CD4-positive, alpha-beta T cell (primary cell): ENCODE results near the gene RGS12. TPM values are rescaled to one million over a fixed set of nuclear protein-coding genes. Genes with fewer than 3 reads are reported as not detected.

Experiments
- ATAC-seq: fragments of 200-7000 bp; cut with Tn5 transposase; one replicate; pipeline ENCODE4 v1.10.0; 2022; ENCODE audit warnings: mild to moderate bottlenecking; ENCODE audit not compliant: poor library complexity
- CTCF ChIA-PET: fragments of 350-600 bp; sonication (Branson Sonifier 250); formaldehyde crosslinking; loops from one replicate; lab custom pipeline; 2021; ENCODE audit warnings: antibody characterized with exemption, inconsistent platforms; lab: Charles Lee
- POLR2A ChIA-PET: fragments of 350-600 bp; sonication (Branson Sonifier 250); formaldehyde crosslinking; loops from one replicate; lab custom pipeline; 2021; ENCODE audit warnings: antibody characterized with exemption, inconsistent platforms; lab: Charles Lee
- DNase-seq, 14 experiments: peaks; one replicate each; pipeline ENCODE4 v3.0.0-alpha.2; 2013 to 2020; ENCODE audit warnings: mixed read lengths in 2 of 14
- H3K27ac ChIP-seq, 2 donors: one replicate each; pipeline versions ENCODE4 v1.5.1 to v1.7.0; 2013; ENCODE audit warnings: low read length in 2 of 2, low read depth in 1 of 2, mild to moderate bottlenecking in 1 of 2
- H3K27me3 ChIP-seq, 2 experiments: 1 replicate in 1 of 2; 2 replicates in 1 of 2; pipeline versions ENCODE4 v1.6.1 to v1.7.0; 2013; ENCODE audit warnings: low read length in 2 of 2, control low read depth in 1 of 2, mild to moderate bottlenecking in 1 of 2, moderate library complexity in 1 of 2; ENCODE audit not compliant: insufficient read depth in 2 of 2, control insufficient read depth in 1 of 2
- H3K36me3 ChIP-seq: one replicate; pipeline ENCODE4 v1.6.1; 2013; ENCODE audit warnings: low read length, control low read depth; ENCODE audit not compliant: insufficient read depth
- H3K4me1 ChIP-seq: one replicate; pipeline ENCODE4 v1.6.1; 2013; ENCODE audit warnings: low read length, control low read depth; ENCODE audit not compliant: insufficient read depth
- H3K4me3 ChIP-seq: one replicate; pipeline ENCODE4 v1.5.1; 2013; ENCODE audit warnings: mild to moderate bottlenecking, low read length, moderate library complexity
- H3K9me3 ChIP-seq, 2 experiments: 1 replicate in 1 of 2; 2 replicates in 1 of 2; pipeline versions ENCODE4 v1.6.1 to v1.7.0; 2013; ENCODE audit warnings: low read length in 2 of 2, mild to moderate bottlenecking in 2 of 2, control low read depth in 1 of 2, moderate library complexity in 1 of 2; ENCODE audit not compliant: control insufficient read depth in 1 of 2, insufficient read depth in 1 of 2
- H3K27ac Mint-ChIP-seq: one replicate; pipeline ENCODE4 v1.8.0; 2020; ENCODE audit warnings: mixed read lengths
- H3K27me3 Mint-ChIP-seq: one replicate; pipeline ENCODE4 v1.8.0; 2021; ENCODE audit warnings: mixed read lengths
- H3K36me3 Mint-ChIP-seq: one replicate; pipeline ENCODE4 v1.8.0; 2021; ENCODE audit warnings: low read depth, mixed read lengths
- H3K4me1 Mint-ChIP-seq: one replicate; pipeline ENCODE4 v1.8.0; 2021; ENCODE audit warnings: low read depth, mixed read lengths
- H3K4me3 Mint-ChIP-seq: one replicate; pipeline ENCODE4 v1.8.0; 2020; ENCODE audit warnings: mild to moderate bottlenecking, mixed read lengths
- H3K9me3 Mint-ChIP-seq: one replicate; pipeline ENCODE4 v1.8.0; 2020; ENCODE audit warnings: mixed read lengths
- intact Hi-C, 2 experiments: fragments of 100-400 bp; cut with DNase I in 1 of 2; cut with micrococcal nuclease in 1 of 2; formaldehyde crosslinking; loops; one replicate each; pipeline versions ENCODE4 v1.15.1 to v1.9.0; 2023 to 2025; cut with DNase I, micrococcal nuclease
- total RNA-seq, 174 experiments: library from RNA in 2 of 174; stranded (reverse) in 2 of 174; gene quantifications; one replicate each; pipeline ENCODE4 v1.2.3 and lab custom pipeline; 2021 to 2026
- TF ChIP-seq, protein P1 (sequence below): fragments of 200-600 bp; IDR thresholded peaks from one replicate; pipeline ENCODE4 v1.8.0; 2022; ENCODE audit warnings: antibody characterized with exemption, mild to moderate bottlenecking

RGS12 gene
- total RNA-seq, 2 experiments from 2014 or later, result 14.1 to 16.9 TPM

DNA sequence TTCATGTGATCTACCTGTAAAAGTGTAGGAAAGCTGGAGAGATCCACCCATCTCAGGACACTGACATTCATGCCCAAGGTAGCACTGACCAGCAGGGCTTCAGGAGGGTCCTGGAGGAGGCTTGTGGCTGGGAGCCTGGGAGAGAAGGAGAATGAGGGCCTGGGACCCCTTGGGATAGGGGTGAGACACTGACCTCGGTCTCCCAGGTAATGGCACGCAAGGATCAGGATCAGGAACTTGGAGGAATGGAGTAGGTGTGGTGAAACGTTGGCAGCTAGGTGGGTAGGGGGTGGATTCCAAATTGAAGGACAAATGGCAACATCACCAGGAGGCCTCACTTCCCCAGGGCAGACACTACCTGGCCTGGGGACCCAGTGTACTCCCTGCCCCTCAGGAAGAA, 12.4 kb upstream of the RGS12 start:
- H3K4me3 Mint-ChIP-seq, result no peak overlapping the region
- peaks cover 0 to 14% of the 10 kb centered on the region in 2 experiments for H3K9me3 ChIP-seq
- no peak for ATAC-seq
- H3K4me3 ChIP-seq, result no peak overlapping the region
- H3K9me3 Mint-ChIP-seq, result no peaks in the 10 kb centered on the region
- H3K4me1 ChIP-seq, result no peaks in the 10 kb centered on the region
- POLR2A ChIA-PET, result no interaction called here
- peaks cover 4% of the 10 kb centered on the region for H3K36me3 Mint-ChIP-seq
- no peak overlapping the region for H3K27ac Mint-ChIP-seq
- no peaks in the 10 kb centered on the region for H3K36me3 ChIP-seq
- DNase-seq, result no peak
- peaks cover under 1 to 3% of the 10 kb centered on the region in 2 experiments for H3K27me3 ChIP-seq
- no peaks in the 10 kb centered on the region for H3K4me1 Mint-ChIP-seq
- no peak overlapping the region for H3K27ac ChIP-seq
- intact Hi-C loops, result no loop called here
- H3K27me3 Mint-ChIP-seq, result no peaks in the 10 kb centered on the region
- TF ChIP-seq, protein P1, sequence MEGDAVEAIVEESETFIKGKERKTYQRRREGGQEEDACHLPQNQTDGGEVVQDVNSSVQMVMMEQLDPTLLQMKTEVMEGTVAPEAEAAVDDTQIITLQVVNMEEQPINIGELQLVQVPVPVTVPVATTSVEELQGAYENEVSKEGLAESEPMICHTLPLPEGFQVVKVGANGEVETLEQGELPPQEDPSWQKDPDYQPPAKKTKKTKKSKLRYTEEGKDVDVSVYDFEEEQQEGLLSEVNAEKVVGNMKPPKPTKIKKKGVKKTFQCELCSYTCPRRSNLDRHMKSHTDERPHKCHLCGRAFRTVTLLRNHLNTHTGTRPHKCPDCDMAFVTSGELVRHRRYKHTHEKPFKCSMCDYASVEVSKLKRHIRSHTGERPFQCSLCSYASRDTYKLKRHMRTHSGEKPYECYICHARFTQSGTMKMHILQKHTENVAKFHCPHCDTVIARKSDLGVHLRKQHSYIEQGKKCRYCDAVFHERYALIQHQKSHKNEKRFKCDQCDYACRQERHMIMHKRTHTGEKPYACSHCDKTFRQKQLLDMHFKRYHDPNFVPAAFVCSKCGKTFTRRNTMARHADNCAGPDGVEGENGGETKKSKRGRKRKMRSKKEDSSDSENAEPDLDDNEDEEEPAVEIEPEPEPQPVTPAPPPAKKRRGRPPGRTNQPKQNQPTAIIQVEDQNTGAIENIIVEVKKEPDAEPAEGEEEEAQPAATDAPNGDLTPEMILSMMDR, result no peak
- CTCF ChIA-PET, result no interaction called here

DNA sequence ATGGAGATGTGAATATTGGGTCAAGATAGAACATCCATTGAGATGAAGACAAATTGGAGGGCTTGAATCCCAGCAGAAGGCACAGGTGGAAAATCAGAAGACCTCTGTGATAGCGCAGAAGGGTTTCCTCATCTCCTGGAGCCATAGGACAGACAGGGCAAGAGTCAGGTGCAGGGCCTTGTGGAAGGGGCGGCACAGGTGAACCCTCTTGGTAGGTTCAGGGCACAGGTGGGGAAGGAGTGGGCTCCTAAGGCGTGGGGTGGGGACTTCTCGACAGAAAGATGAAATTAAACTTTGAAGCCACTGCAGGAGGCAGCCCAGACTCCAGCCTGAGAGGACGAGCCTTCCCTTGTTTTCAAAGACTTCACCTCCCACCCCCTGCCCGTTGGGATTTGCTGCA, 9.3 kb upstream of the RGS12 start:
- H3K9me3 ChIP-seq, result peaks cover 0 to 14% of the 10 kb centered on the region in 2 experiments
- POLR2A ChIA-PET, result no interaction called here
- no peaks in the 10 kb centered on the region for H3K36me3 ChIP-seq
- H3K4me3 ChIP-seq, result no peak overlapping the region
- ATAC-seq (no peak), DNase-seq (no peak)
- H3K27me3 ChIP-seq, result peaks cover 12 to 20% of the 10 kb centered on the region in 2 experiments
- no peak overlapping the region for H3K27ac Mint-ChIP-seq
- intact Hi-C loops, result no loop called here
- TF ChIP-seq, protein P1, result no peak
- H3K4me1 Mint-ChIP-seq, result no peaks in the 10 kb centered on the region
- CTCF ChIA-PET, result no interaction called here
- no peaks in the 10 kb centered on the region for H3K9me3 Mint-ChIP-seq
- no peaks in the 10 kb centered on the region for H3K36me3 Mint-ChIP-seq
- peaks cover 10% of the 10 kb centered on the region for H3K4me1 ChIP-seq
- H3K4me3 Mint-ChIP-seq, result no peak overlapping the region
- H3K27me3 Mint-ChIP-seq, result peaks cover 18% of the 10 kb centered on the region
- no peak overlapping the region for H3K27ac ChIP-seq

DNA sequence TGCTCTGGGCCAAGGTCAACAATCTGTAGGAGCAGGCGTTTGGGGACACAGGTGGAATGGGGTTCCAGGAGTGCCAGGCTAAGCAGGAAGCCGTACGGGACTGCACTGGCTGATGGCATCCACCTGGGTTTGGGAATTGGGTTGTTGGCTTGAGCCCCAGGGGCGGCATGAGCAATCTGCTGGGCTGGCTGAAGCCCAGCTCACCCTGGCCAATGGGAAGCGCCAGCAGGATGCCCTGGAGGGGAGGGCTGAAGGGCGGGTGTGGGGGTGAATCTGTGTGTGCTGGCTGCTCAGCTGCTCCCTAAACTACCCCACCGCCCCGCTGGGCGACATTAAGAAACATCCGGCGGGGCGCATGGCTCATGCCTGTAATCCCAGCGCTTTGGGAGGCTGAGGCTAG, 8.9 kb upstream of the RGS12 start:
- no peak for ATAC-seq
- no peaks in the 10 kb centered on the region for H3K4me1 Mint-ChIP-seq
- no peak overlapping the region for H3K4me3 Mint-ChIP-seq
- Histone ChIP-seq H3K4me3 (no peak overlapping the region), H3K36me3 (no peaks in the 10 kb centered on the region), H3K9me3 (peaks cover 0 to 14% of the 10 kb centered on the region in 2 experiments), H3K27ac (no peak overlapping the region), H3K4me1 (peaks cover 10% of the 10 kb centered on the region), H3K27me3 (peaks cover 12 to 20% of the 10 kb centered on the region in 2 experiments)
- H3K27ac Mint-ChIP-seq, result no peak overlapping the region
- H3K27me3 Mint-ChIP-seq, result peaks cover 18% of the 10 kb centered on the region
- ChIA-PET POLR2A (no interaction called here), CTCF (no interaction called here)
- intact Hi-C loops, result no loop called here
- no peak for DNase-seq
- TF ChIP-seq, protein P1, result no peak
- no peaks in the 10 kb centered on the region for H3K36me3 Mint-ChIP-seq
- H3K9me3 Mint-ChIP-seq, result no peaks in the 10 kb centered on the region
